MM.1S (cell line): ENCODE measurements around the gene XPOT.

Source experiments
- DNase-seq: peaks from one replicate; pipeline ENCODE4 v3.0.0-alpha.2; 2015
- H2AFZ ChIP-seq: fragments of 300-600 bp; sonication (generic); 2 replicates; pipeline ENCODE4 v1.6.0; 2016; ENCODE audit warnings: antibody characterized with exemption, low read length
- H3F3A ChIP-seq: fragments of 300-600 bp; sonication (generic); 2 replicates; pipeline ENCODE4 v1.6.1; 2016; ENCODE audit warnings: mild to moderate bottlenecking, antibody characterized with exemption, low read length, moderate library complexity, mixed read lengths; ENCODE audit not compliant: insufficient read depth
- H3K27ac ChIP-seq: fragments of 300-600 bp; sonication (generic); 2 replicates; pipeline ENCODE4 v1.5.1; 2016; ENCODE audit warnings: mild to moderate bottlenecking, low read length
- H3K27me3 ChIP-seq: fragments of 300-600 bp; sonication (generic); replicated peaks from 2 replicates; pipeline ENCODE4 v1.6.0; 2016; ENCODE audit warnings: low read length; ENCODE audit not compliant: insufficient read depth
- H3K36me3 ChIP-seq: fragments of 300-600 bp; sonication (generic); replicated peaks from 2 replicates; pipeline ENCODE4 v1.6.1; 2016; ENCODE audit warnings: mild to moderate bottlenecking, low read length, mixed read lengths; ENCODE audit not compliant: insufficient read depth
- H3K4me1 ChIP-seq: fragments of 300-600 bp; sonication (generic); 2 replicates; pipeline ENCODE4 v1.6.1; 2016; ENCODE audit warnings: low read length, mixed read lengths
- H3K4me2 ChIP-seq: fragments of 300-600 bp; sonication (generic); 2 replicates; pipeline ENCODE4 v1.6.0; 2016; ENCODE audit warnings: low read depth, low read length
- H3K4me3 ChIP-seq: fragments of 300-600 bp; sonication (generic); 2 replicates; pipeline ENCODE4 v1.5.1; 2016; ENCODE audit warnings: low read length, mixed read lengths
- H3K79me2 ChIP-seq: fragments of 300-600 bp; sonication (generic); 2 replicates; pipeline ENCODE4 v1.6.1; 2016; ENCODE audit warnings: mixed run types, low read length, mixed read lengths
- H3K9ac ChIP-seq: fragments of 300-600 bp; sonication (generic); 2 replicates; pipeline ENCODE4 v1.6.1; 2016; ENCODE audit warnings: low read length, mixed read lengths
- H3K9me2 ChIP-seq: fragments of 300-600 bp; sonication (generic); replicated peaks from 2 replicates; pipeline ENCODE4 v1.6.1; 2016; ENCODE audit warnings: mild to moderate bottlenecking, low read length, mixed read lengths; ENCODE audit not compliant: insufficient read depth
- H3K9me3 ChIP-seq: fragments of 300-600 bp; sonication (generic); replicated peaks from 2 replicates; pipeline ENCODE4 v1.6.1; 2016; ENCODE audit warnings: mild to moderate bottlenecking, low read length, mixed read lengths; ENCODE audit not compliant: insufficient read depth
- H4K20me1 ChIP-seq: fragments of 300-600 bp; sonication (generic); 2 replicates; pipeline ENCODE4 v1.6.1; 2016; ENCODE audit warnings: mild to moderate bottlenecking, low read length, moderate library complexity, mixed read lengths; ENCODE audit not compliant: insufficient read depth
- EZH2 ChIP-seq: fragments of 300-600 bp; sonication (generic); optimal IDR thresholded peaks from 2 replicates; pipeline ENCODE3; 2017; ENCODE audit warnings: low read depth, mild to moderate bottlenecking, antibody characterized with exemption, low read length, mixed read lengths
- EZH2phosphoT487 ChIP-seq: fragments of 300-600 bp; sonication (generic); IDR thresholded peaks from 2 replicates; pipeline ENCODE4 v1.6.1; 2018; ENCODE audit warnings: antibody characterized with exemption, low read length
- TF ChIP-seq, protein P1 (sequence below): fragments of 300-600 bp; sonication (generic); IDR thresholded peaks from 2 replicates; pipeline ENCODE4 v1.5.1; 2016; ENCODE audit warnings: antibody characterized with exemption, low read length, mixed read lengths

Gene XPOT

DNA sequence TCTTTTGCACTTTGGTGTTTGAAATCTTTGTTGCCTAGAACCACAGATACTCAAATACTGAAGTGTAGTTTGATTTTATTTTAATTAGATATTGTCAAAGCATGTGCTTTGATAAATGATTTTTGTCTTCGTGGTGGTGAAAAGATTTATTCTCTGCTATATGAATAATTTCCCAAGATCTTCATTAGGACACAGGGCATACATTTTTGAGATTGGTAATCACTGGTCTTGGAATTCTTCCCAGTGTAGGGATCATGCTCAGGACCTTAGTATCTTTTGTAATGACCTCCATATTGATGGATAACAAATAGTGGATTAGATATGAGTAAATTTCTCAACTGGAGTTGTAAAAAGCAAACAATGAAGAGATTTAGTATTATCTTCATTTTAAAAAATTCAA, 76.0 kb downstream of the XPOT start:
- Histone ChIP-seq H4K20me1 (no peaks in the 10 kb centered on the region), H3K27me3 (no peaks in the 10 kb centered on the region), H3F3A (no peaks in the 10 kb centered on the region), H3K4me2 (no peak overlapping the region), H3K9me3 (no peaks in the 10 kb centered on the region), H3K27ac (no peak overlapping the region), H3K9ac (no peak overlapping the region), H3K79me2 (peaks cover 45% of the 10 kb centered on the region), H3K36me3 (peaks cover 9% of the 10 kb centered on the region; the same call in 1 of the 2 replicates), H3K4me1 (no peaks in the 10 kb centered on the region), H2AFZ (no peak overlapping the region), H3K4me3 (no peak overlapping the region), H3K9me2 (no peaks in the 10 kb centered on the region)
- TF ChIP-seq EZH2: no peak
- TF ChIP-seq, protein P1, sequence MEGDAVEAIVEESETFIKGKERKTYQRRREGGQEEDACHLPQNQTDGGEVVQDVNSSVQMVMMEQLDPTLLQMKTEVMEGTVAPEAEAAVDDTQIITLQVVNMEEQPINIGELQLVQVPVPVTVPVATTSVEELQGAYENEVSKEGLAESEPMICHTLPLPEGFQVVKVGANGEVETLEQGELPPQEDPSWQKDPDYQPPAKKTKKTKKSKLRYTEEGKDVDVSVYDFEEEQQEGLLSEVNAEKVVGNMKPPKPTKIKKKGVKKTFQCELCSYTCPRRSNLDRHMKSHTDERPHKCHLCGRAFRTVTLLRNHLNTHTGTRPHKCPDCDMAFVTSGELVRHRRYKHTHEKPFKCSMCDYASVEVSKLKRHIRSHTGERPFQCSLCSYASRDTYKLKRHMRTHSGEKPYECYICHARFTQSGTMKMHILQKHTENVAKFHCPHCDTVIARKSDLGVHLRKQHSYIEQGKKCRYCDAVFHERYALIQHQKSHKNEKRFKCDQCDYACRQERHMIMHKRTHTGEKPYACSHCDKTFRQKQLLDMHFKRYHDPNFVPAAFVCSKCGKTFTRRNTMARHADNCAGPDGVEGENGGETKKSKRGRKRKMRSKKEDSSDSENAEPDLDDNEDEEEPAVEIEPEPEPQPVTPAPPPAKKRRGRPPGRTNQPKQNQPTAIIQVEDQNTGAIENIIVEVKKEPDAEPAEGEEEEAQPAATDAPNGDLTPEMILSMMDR: no peak
- no peak for TF ChIP-seq EZH2phosphoT487
- no peak for DNase-seq

GRCh38 chr12:64486657-64487056, 82.5 kb downstream of the XPOT start:
- Histone ChIP-seq H3K9me3 (no peaks in the 10 kb centered on the region), H3K36me3 (peaks cover 5% of the 10 kb centered on the region; the same call in 1 of the 2 replicates), H3K9me2 (no peaks in the 10 kb centered on the region), H3K4me2 (no peak overlapping the region), H2AFZ (no peak overlapping the region), H3K27ac (no peak overlapping the region), H3F3A (no peaks in the 10 kb centered on the region), H3K4me3 (no peak overlapping the region), H3K9ac (no peak overlapping the region), H3K79me2 (no peaks in the 10 kb centered on the region), H3K4me1 (no peaks in the 10 kb centered on the region), H3K27me3 (no peaks in the 10 kb centered on the region), H4K20me1 (no peaks in the 10 kb centered on the region)
- TF ChIP-seq EZH2 (no peak), EZH2phosphoT487 (no peak)
- TF ChIP-seq, protein P1: no peak
- DNase-seq: no peak

DNA sequence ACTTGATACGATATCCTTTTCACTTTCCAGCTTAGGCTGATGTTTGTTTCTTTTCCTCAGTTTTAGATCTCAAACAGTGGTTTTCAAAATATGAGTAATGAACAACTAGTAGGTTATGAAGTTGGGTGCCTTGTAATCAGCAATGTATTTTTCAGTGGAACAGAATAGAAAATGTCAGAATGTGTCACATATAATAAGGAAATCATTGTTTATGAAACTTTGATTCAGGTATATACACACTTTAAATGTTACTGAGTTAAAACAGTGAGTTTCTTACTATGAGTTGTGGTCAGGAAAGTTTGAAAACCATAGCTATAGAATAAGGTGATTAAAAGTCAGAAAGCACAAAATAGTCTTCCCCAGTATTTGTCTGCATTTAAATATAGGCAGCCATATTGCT, 87.5 kb downstream of the XPOT start:
- H3K27ac ChIP-seq: no peak overlapping the region
- H3K4me3 ChIP-seq: no peak overlapping the region
- no peaks in the 10 kb centered on the region for H3K9me3 ChIP-seq
- H4K20me1 ChIP-seq: no peaks in the 10 kb centered on the region
- H3K9me2 ChIP-seq: no peaks in the 10 kb centered on the region
- H3K4me1 ChIP-seq: no peaks in the 10 kb centered on the region
- H3K27me3 ChIP-seq: no peaks in the 10 kb centered on the region
- TF ChIP-seq EZH2phosphoT487 (no peak), EZH2 (no peak)
- TF ChIP-seq, protein P1: no peak
- no peaks in the 10 kb centered on the region for H3K79me2 ChIP-seq
- peaks cover 15% of the 10 kb centered on the region; the same call in 1 of the 2 replicates for H3K36me3 ChIP-seq
- no peak overlapping the region for H3K4me2 ChIP-seq
- no peak for DNase-seq
- no peak overlapping the region for H2AFZ ChIP-seq
- H3F3A ChIP-seq: no peaks in the 10 kb centered on the region
- no peak overlapping the region for H3K9ac ChIP-seq

DNA sequence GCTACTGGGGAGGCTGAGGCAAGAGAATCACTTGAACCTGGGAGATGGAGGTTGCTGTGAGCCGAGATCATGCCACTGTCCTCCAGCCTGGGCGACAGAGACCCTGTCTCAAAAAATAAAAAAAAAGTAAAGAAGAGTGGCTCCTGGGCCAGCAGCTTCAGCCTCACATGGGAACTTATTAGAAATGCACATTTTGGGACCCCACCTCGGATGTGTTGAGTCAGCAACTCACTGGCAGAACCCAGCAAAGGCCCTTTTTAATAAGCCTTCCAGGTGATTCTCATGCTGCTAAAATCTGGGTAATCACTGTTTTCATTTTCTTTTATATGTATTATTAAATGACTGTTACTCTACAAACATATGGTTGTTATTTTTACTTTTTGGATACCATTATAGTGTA, 89.3 kb downstream of the XPOT start:
- Histone ChIP-seq H3K4me1 (no peaks in the 10 kb centered on the region), H3K4me3 (no peak overlapping the region), H3K9me3 (no peaks in the 10 kb centered on the region), H3K79me2 (no peaks in the 10 kb centered on the region), H3K9me2 (no peaks in the 10 kb centered on the region), H3K36me3 (peaks cover 23% of the 10 kb centered on the region), H4K20me1 (no peaks in the 10 kb centered on the region), H3K4me2 (no peak overlapping the region), H3K9ac (no peak overlapping the region), H3F3A (no peaks in the 10 kb centered on the region), H3K27ac (no peak overlapping the region), H2AFZ (no peak overlapping the region), H3K27me3 (no peaks in the 10 kb centered on the region)
- TF ChIP-seq EZH2 (no peak), EZH2phosphoT487 (no peak)
- TF ChIP-seq, protein P1: no peak
- no peak for DNase-seq
